Esophagus muscularis mucosa (tissue), 4 donors: ENCODE results near the gene RCVRN.

Experiments
- EP300 ChIP-seq: sonication (generic); formaldehyde crosslinking; IDR thresholded peaks from one replicate; pipeline ENCODE4 v1.6.1; 2017; ENCODE audit warnings: antibody characterized with exemption
- POLR2A ChIP-seq: fragments of 450-650 bp; IDR thresholded peaks from one replicate; pipeline ENCODE4 v1.6.1; 2017; ENCODE audit warnings: antibody characterized with exemption, moderate library complexity, mild to moderate bottlenecking, low read depth
- POLR2AphosphoS5 ChIP-seq, 2 donors: sonication (generic); formaldehyde crosslinking; IDR thresholded peaks; one replicate each; pipeline ENCODE4 v1.6.1; 2017; ENCODE audit warnings: antibody characterized with exemption in 2 of 2
- TF ChIP-seq, protein P1 (sequence below), 3 experiments: fragments of 200-600 bp in 2 of 3; fragments of 450-650 bp in 1 of 3; sonication (generic) in 2 of 3; IDR thresholded peaks; one replicate each; pipeline ENCODE4 v1.5.1; 2017 to 2019; ENCODE audit warnings: antibody characterized with exemption in 3 of 3, mild to moderate bottlenecking in 2 of 3, moderate library complexity in 1 of 3

DNA sequence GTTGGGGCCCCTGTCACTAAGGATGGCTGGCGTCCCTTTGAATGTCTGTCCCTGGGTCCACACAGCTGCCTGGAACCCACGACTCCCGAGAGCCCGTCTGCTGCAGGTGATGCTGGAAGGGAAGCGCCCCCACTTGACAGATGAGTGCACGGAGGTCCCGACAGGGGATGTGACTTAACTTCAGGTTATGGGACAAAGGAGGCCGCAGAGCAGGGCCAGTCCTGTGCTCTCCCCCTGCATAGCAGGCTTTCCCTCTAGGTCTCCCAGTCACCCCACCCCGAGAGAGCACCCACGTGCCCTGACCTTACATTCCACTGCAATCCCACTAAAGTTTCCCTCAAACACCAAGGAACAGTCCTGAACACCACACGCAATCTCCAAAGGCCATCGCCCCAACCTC, 6.0 kb upstream of the RCVRN start:
- TF ChIP-seq POLR2AphosphoS5 (IDR thresholded peaks at IDR 0.05) (no peak), POLR2A (no peak), EP300 (no peak)
- TF ChIP-seq, protein P1, sequence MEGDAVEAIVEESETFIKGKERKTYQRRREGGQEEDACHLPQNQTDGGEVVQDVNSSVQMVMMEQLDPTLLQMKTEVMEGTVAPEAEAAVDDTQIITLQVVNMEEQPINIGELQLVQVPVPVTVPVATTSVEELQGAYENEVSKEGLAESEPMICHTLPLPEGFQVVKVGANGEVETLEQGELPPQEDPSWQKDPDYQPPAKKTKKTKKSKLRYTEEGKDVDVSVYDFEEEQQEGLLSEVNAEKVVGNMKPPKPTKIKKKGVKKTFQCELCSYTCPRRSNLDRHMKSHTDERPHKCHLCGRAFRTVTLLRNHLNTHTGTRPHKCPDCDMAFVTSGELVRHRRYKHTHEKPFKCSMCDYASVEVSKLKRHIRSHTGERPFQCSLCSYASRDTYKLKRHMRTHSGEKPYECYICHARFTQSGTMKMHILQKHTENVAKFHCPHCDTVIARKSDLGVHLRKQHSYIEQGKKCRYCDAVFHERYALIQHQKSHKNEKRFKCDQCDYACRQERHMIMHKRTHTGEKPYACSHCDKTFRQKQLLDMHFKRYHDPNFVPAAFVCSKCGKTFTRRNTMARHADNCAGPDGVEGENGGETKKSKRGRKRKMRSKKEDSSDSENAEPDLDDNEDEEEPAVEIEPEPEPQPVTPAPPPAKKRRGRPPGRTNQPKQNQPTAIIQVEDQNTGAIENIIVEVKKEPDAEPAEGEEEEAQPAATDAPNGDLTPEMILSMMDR (IDR thresholded peaks at IDR 0.05), result no peak
